ENCODE data around the gene TMEM52. TPM values are rescaled to one million over a fixed set of nuclear protein-coding genes. Genes with fewer than 3 reads are reported as not detected.

The TMEM52 gene
- polyA plus RNA-seq, 3 donors = 2.3 TPM; not detected in 2

DNA sequence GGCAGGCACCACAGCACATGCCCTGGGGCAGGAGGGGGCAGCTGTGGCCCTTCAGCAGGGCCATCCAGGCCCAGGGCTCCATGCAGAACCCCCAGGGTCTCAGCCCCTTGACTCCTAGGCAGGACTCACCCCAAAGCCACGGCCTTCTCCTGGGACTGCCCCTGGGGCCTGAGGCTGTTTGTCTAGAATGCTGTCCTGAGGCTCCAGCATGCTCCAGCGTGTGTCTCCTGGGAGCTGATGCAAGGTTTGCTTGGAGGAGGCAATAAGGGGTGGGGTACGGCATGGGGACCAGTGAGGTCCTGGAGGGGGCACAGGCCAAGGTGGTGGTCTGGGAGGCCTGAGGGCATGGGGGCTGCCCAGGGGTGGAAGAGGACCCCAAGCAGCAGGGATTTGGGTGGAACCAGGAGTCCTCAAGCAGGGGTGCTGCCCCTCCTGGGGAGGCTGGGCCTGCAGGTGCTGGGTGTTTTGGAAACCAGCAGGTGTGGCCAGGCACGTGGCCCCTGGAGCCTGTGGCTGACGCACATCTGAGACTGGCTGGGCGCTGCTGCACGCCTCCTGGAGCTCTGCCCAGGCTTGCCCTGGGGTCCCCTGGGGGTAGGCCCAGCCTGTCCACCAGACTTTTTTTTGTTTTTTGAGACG is 11.9 kb downstream of the TMEM52 start:
- 86% methylated on average over 7 of the region's 8 CpGs for WGBS (ENCODE audit: insufficient coverage)

More for the DNA sequence above, 11.9 kb downstream of the TMEM52 start:
- Mint-ChIP-seq H3K4me1 (peaks cover 14% of the 10 kb centered on the region), H3K4me3 (no peak overlapping the region), H3K9me3 (peaks cover 0 to 7% (median 3%) of the 10 kb centered on the region in 7 donors), H3K36me3 (no peaks in the 10 kb centered on the region), H3K27me3 (ENCODE audit: low read depth in 3 of 3) (peaks cover 4 to 9% (median 7%) of the 10 kb centered on the region in 3 donors), H3K27ac (no peak overlapping the region)
- no peaks in the 10 kb centered on the region for H3K36me3 ChIP-seq (replicated peaks in 1 of 2; ENCODE audit: control insufficient read depth in 1 of 2, insufficient read depth in 2 of 2, low read length in 2 of 2)
- H3K4me1 ChIP-seq (ENCODE audit: control insufficient read depth in 1 of 2, insufficient read depth in 2 of 2, low read length in 2 of 2) = peaks cover 13 to 17% of the 10 kb centered on the region in 2 donors
- H3K4me2 ChIP-seq (replicated peaks; ENCODE audit: extremely low read depth, low read length, poor library complexity, severe bottlenecking) = no peak overlapping the region
- H3K79me2 ChIP-seq (ENCODE audit: insufficient read depth, low read length) = no peaks in the 10 kb centered on the region
- TF ChIP-seq, protein P1, sequence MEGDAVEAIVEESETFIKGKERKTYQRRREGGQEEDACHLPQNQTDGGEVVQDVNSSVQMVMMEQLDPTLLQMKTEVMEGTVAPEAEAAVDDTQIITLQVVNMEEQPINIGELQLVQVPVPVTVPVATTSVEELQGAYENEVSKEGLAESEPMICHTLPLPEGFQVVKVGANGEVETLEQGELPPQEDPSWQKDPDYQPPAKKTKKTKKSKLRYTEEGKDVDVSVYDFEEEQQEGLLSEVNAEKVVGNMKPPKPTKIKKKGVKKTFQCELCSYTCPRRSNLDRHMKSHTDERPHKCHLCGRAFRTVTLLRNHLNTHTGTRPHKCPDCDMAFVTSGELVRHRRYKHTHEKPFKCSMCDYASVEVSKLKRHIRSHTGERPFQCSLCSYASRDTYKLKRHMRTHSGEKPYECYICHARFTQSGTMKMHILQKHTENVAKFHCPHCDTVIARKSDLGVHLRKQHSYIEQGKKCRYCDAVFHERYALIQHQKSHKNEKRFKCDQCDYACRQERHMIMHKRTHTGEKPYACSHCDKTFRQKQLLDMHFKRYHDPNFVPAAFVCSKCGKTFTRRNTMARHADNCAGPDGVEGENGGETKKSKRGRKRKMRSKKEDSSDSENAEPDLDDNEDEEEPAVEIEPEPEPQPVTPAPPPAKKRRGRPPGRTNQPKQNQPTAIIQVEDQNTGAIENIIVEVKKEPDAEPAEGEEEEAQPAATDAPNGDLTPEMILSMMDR (IDR thresholded peaks at IDR 0.05) = no peak
- H2AFZ ChIP-seq (ENCODE audit: insufficient read depth, low read depth, low read length, poor library complexity, severe bottlenecking) = no peak overlapping the region
- H3K4me3 ChIP-seq (replicated peaks in 1 of 3; ENCODE audit: low read depth in 2 of 3, low read length in 3 of 3) = no peak overlapping the region
- peaks cover 0 to 6% of the 10 kb centered on the region in 2 donors for H3K9me3 ChIP-seq (replicated peaks in 1 of 2; ENCODE audit: control insufficient read depth in 1 of 2, insufficient read depth in 1 of 2, low read length in 2 of 2)
- H3K27ac ChIP-seq (ENCODE audit: low read depth in 1 of 2, low read length in 2 of 2) = no peak overlapping the region
- H4K20me1 ChIP-seq (ENCODE audit: insufficient read depth, low read length) = peaks cover 6% of the 10 kb centered on the region
- intact Hi-C loops (cut with micrococcal nuclease) = loop anchor here (5.0 kb wide), 3 partner anchors 50 to 145 kb away; no protein-coding TSS in a partner anchor
- no peak overlapping the region for H3K9ac ChIP-seq (ENCODE audit: insufficient read depth, low read length, poor library complexity, severe bottlenecking)
- peak in 1 of 3 donors; percentile 9 for DNase-seq
- H3K27me3 ChIP-seq (ENCODE audit: control insufficient read depth in 2 of 2, insufficient read depth in 2 of 2, low read length in 2 of 2) = peaks cover 0 to 5% of the 10 kb centered on the region in 2 donors
